Activated CD4-positive, alpha-beta T cell treated with anti-CD3 and anti-CD28 coated beads for 24 hours (primary cell): ENCODE results near the gene OR52E5.

Experiments used
- DNase-seq, 2 donors: peaks; one replicate each; pipeline ENCODE4 v3.0.0-alpha.2; 2020; ENCODE audit warnings: low read depth in 2 of 2

OR52E5 gene

GRCh38 chr11:5892908-5893307 lies at the start of gene OR52E5:
TSS of gene OR52E5 (plus strand) at chr11:5893208. CDS start at chr11:5900777, 7,569 bp downstream.
- no peak for DNase-seq

- DNase-seq = no peak
These were observed 46.3 kb upstream of the OR52E5 start for GRCh38 chr11:5846701-5847100.

- DNase-seq = no peak
These were observed 45.3 kb upstream of the OR52E5 start for GRCh38 chr11:5847711-5848110.

GRCh38 chr11:5851002-5851401 lies 42.0 kb upstream of the OR52E5 start:
- no peak for DNase-seq

GRCh38 chr11:5857590-5857989 lies 35.4 kb upstream of the OR52E5 start, which contains the start of gene OR52E8:
TSS of gene OR52E8 (minus strand) at chr11:5857690. CDS start at chr11:5857690, 0 bp downstream.
- DNase-seq = no peak

- no peak for DNase-seq
These were observed 27.2 kb upstream of the OR52E5 start for GRCh38 chr11:5865826-5866225.

GRCh38 chr11:5878564-5878963 lies 14.4 kb upstream of the OR52E5 start:
- DNase-seq = no peak

- DNase-seq = no peak
These were observed 12.7 kb upstream of the OR52E5 start, which contains the start of gene OR52E4 for GRCh38 chr11:5880329-5880728. TSS of gene OR52E4 (plus strand) at chr11:5880629. CDS start at chr11:5884293, 3,664 bp downstream.

- no peak for DNase-seq
These were observed 11.3 kb upstream of the OR52E5 start for GRCh38 chr11:5881756-5882155.

- DNase-seq = no peak
These were observed 5.8 kb upstream of the OR52E5 start for GRCh38 chr11:5887172-5887571.

GRCh38 chr11:5887661-5888060 lies 5.3 kb upstream of the OR52E5 start:
- no peak for DNase-seq

GRCh38 chr11:5891216-5891800 lies 1.7 kb upstream of the OR52E5 start:
- no peak for DNase-seq

GRCh38 chr11:5899534-5899933 lies 6.5 kb downstream of the OR52E5 start:
- no peak for DNase-seq

- DNase-seq = no peak
These were observed 17.5 kb downstream of the OR52E5 start for GRCh38 chr11:5910540-5910939.

GRCh38 chr11:5922749-5923426 lies 29.9 kb downstream of the OR52E5 start:
- peak; percentile 0 to 2 for DNase-seq

- DNase-seq = no peak
These were observed 30.4 kb downstream of the OR52E5 start for GRCh38 chr11:5923427-5923776.

- DNase-seq = no peak
These were observed 30.8 kb downstream of the OR52E5 start for GRCh38 chr11:5923794-5924193.

- DNase-seq = no peak
These were observed 35.3 kb downstream of the OR52E5 start for GRCh38 chr11:5928271-5928670.

GRCh38 chr11:5928811-5929210 lies 35.8 kb downstream of the OR52E5 start:
- DNase-seq = no peak

- no peak for DNase-seq
These were observed 36.8 kb downstream of the OR52E5 start for GRCh38 chr11:5929571-5930368.

- DNase-seq = no peak
These were observed 37.6 kb downstream of the OR52E5 start for GRCh38 chr11:5930614-5931013.

- no peak for DNase-seq
These were observed 38.1 kb downstream of the OR52E5 start for GRCh38 chr11:5931061-5931460.

GRCh38 chr11:5932671-5933070 lies 39.7 kb downstream of the OR52E5 start:
- DNase-seq = no peak
